Head of caudate nucleus (tissue), 42 donors: ENCODE data around the gene UGT2A1.
"Not testable (repeated sequence)": the region's sequence is repeated elsewhere in the genome, so short reads cannot be mapped to it uniquely, and the experiment has no call there.

Source experiments
- DNase-seq, 42 donors: peaks; one replicate each; pipeline versions ENCODE4 v3.0.0 to v3.0.0-alpha.2; 2020 to 2021; ENCODE audit warnings: mixed read lengths in 7 of 42
- intact Hi-C: fragments of 100-400 bp; cut with DNase I; formaldehyde crosslinking; loops from one replicate; pipeline ENCODE4 v1.15.0; 2022

The UGT2A1 gene

GRCh38 chr4:69653147-69653546 lies at the start of gene UGT2A1:
UGT2A1 (minus strand) TSS chr4:69653247; CDS start chr4:69647644, 5,603 bp downstream.
- intact Hi-C loops = no loop called here
- no peak for DNase-seq

- intact Hi-C loops = no loop called here
- no peak for DNase-seq
These were observed 49.2 kb upstream of the UGT2A1 start for GRCh38 chr4:69702201-69702600.

DNA sequence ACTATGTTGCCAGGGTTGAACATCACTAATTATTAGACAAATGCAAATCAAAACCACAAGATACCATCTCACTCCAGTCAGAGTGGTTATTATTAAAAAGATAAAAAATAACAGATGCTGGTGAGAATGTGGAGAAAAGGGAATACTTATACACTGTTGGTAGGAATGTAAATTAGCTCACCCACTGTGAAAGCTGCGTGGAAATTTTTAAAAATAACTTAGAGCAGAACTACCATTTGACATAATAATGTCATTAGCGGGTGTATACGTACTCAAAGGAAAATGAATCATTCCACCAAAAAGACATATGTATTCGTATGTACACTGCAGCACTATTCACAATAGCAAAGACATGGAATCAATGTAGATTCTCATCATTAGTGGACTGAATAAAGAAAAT lies 48.6 kb upstream of the UGT2A1 start:
- intact Hi-C loops = no loop called here
- no peak for DNase-seq

DNA sequence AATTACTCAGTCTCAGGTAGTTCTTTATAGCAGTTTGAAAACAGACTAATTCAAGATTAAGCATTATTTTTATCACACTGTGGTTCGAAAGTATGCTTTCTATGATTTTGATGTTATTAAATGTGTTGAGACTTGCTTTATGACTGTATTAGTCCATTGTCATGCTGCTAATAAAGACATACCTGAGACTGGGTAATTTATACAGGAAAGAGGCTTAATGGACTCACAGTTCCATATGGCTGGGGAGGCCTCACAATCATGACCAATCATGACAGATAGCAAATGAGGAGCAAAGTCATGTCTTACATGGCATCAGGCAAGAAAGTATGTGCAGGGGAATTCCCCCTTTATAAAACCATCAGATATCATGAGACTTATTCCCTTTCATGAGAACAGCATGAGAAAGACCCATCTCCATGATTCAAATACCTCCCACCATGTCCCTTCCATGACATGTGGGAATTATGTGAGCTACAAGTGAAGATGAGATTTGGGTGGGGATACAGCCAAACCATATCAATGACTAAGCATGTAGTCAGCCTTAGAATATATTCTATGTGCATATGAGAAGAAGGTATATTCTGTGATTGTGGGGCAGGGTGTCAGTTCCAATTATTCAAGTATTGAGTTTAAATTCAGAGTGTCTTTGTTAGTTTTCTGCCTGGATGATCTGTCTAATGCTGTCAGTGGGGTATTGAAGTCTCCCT lies 44.6 kb upstream of the UGT2A1 start:
- DNase-seq = no peak
- intact Hi-C loops = no loop called here

- peak in 1 of 42 donors; percentile 19 for DNase-seq
- intact Hi-C loops = no loop called here
These were observed 36.6 kb upstream of the UGT2A1 start for GRCh38 chr4:69689599-69689998.

GRCh38 chr4:69684804-69685203 lies 31.8 kb upstream of the UGT2A1 start:
- intact Hi-C loops = no loop called here

DNA sequence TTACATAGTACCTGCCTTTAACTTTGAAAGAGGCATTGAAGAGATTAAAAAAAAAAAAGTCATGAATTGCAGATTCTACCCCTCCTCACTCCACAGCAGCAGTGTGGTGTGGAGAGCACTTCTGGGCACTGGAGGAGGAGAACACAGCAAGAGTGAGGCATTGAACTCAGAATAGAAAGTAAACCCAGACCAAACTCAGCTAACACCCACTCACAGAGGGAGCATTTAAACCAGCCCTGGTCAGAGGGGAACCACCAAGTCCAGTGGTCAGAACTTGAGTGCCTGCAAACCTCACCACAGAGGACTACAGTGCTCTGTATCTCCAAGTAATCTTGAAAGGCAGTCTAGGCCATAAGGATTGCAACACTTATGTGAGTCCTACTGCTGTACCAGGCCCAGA lies 15.6 kb upstream of the UGT2A1 start:
- DNase-seq = no peak
- intact Hi-C loops = no loop called here

More at GRCh38 chr4:69684804-69685203, 31.8 kb upstream of the UGT2A1 start:
- no peak for DNase-seq

DNA sequence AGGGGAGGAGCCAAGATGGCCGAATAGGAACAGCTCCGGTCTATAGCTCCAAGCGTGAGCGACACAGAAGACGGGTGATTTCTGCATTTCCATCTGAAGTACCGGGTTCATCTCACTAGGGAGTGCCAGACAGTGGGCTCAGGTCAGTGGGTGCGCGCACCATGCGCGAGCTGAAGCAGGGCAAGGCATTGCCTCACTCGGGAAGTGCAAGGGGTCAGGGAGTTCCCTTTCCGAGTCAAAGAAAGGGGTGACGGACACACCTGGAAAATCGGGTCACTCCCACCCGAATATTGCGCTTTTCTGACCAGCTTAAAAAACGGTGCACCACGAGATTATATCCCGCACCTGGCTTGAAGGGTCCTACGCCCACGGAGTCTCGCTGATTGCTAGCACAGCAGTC lies 11.0 kb upstream of the UGT2A1 start:
- DNase-seq, intact Hi-C loops: not testable (repeated sequence)

DNA sequence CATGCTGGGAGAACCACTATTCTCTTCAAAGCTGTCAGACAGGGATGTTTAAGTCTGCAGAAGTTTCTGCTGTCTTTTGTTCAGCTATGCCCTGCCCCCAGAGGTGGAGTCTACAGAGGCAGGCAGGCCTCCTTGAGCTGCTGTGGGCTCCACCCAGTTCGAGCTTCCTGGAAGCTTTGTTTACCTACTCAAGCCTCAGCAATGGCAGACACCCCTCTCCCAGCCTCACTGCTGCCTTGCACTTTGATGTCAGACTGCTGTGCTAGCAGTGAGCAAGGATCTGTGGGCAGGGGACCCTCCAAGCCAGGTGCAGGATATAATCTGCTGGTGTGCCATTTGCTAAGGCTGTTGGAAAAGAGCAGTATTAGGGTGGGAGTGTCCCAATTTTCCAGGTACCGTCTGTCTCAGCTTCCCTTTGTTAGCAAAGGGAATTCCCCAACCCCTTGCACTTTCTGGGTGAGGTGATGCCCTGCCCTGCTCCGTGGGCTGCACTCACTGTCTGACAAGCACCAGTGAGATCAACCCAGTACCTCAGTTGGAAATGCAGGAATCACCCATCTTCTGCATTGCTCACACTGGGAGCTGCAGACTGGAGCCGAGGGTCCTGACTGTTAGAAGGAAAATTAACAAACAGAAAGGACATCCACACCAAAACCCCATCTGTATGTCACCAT lies 8.2 kb upstream of the UGT2A1 start:
- DNase-seq, intact Hi-C loops: not testable (repeated sequence)

DNA sequence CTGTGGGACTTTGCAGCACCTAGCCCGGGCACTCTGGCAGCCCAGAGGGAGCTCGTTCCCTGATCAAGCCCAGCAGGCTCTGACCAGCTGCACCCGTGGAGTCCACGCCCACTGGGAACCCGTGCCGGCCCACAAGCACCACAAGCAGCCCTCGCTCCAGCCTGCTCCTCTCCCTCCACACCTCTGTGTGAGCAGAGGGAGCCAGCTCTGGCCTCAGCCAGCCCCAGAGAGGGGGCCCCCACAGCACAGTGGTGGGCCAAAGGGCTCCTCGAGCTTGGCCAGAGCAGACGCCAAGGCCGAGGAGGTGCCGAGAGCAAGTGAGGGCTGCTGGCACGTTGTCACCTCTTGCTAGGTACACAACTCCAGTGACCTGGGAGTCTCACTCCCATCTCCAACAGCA lies 5.1 kb upstream of the UGT2A1 start:
- intact Hi-C loops = no loop called here
- no peak for DNase-seq

GRCh38 chr4:69656653-69657158 lies 3.7 kb upstream of the UGT2A1 start:
- intact Hi-C loops = no loop called here
- DNase-seq = no peak

DNA sequence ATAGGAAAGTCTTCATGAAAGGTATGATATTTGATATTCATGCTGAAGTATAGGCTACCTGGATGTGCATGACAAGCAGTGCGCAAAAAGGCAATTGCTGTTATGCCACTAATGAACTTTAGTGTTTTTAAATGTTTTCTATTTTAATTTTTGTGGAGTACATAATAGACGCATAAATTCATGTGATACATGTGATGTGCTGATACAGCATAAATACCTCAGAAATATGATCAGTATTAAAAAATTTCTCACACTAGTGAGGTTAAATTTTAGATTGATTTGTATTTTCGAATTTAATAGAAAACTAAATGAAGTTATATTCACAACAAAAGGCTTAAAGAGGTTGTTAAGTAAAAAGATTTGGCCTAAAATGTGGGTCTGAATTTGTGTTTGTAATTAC lies 2.2 kb downstream of the UGT2A1 start:
- intact Hi-C loops = no loop called here

DNA sequence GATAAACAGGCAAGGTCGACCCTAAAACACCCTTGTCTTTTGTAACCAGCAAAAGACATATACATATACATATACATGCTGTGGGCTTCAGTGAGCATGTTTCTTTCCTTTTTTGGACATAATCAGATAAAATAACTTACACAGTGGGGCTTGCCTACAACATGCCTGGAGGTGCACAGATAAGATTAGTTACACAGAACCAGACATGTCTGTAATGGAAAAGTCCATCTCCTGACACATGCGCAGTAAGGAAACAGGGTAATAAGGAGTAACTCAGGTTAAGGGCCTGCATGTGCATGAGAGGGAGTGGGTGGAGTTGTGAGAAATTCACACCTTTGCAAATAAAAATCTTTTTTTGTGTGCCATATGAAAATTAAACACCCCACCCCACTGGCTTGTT lies 3.4 kb downstream of the UGT2A1 start:
- intact Hi-C loops = no loop called here

More for the DNA sequence above, 2.2 kb downstream of the UGT2A1 start:
- DNase-seq = no peak

DNA sequence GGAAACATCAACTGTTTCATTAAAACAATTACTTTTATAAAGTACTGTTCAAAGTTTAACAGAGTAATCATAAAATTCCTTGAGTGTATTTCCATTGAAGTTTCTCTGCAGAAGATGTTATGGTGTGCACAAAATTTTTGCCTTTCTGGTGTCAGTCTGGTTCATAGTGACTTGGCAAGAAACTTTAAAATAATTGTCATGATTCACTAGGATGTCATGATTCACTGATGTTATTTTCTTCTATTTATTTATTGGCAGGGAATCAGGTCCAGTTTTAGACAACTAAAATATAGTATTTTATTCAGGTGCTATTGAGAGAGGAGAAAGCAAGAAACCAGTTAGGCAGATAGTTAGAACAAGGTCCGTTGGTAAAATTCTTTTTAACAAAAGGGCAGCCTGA lies 3.8 kb downstream of the UGT2A1 start:
- intact Hi-C loops = no loop called here
- DNase-seq = no peak

More for the DNA sequence above, 3.4 kb downstream of the UGT2A1 start:
- DNase-seq = no peak

GRCh38 chr4:69642961-69643360 lies 10.1 kb downstream of the UGT2A1 start:
- DNase-seq = no peak
- intact Hi-C loops = no loop called here

GRCh38 chr4:69640289-69640688 lies 12.8 kb downstream of the UGT2A1 start:
- DNase-seq = no peak
- intact Hi-C loops = no loop called here

- DNase-seq = no peak
- intact Hi-C loops = no loop called here
These were observed 13.5 kb downstream of the UGT2A1 start, which contains the start of gene UGT2A2 for GRCh38 chr4:69639542-69639941. UGT2A2 (minus strand) TSS chr4:69639642; CDS start chr4:69639640, 2 bp downstream.

- intact Hi-C loops = no loop called here
- peak in 10 of 42 donors; percentile 4 to 54 (median 22) for DNase-seq
These were observed 35.9 kb downstream of the UGT2A1 start for GRCh38 chr4:69617083-69617694.

- no peak for DNase-seq
- intact Hi-C loops = no loop called here
These were observed 42.6 kb downstream of the UGT2A1 start for GRCh38 chr4:69610484-69610883.

DNA sequence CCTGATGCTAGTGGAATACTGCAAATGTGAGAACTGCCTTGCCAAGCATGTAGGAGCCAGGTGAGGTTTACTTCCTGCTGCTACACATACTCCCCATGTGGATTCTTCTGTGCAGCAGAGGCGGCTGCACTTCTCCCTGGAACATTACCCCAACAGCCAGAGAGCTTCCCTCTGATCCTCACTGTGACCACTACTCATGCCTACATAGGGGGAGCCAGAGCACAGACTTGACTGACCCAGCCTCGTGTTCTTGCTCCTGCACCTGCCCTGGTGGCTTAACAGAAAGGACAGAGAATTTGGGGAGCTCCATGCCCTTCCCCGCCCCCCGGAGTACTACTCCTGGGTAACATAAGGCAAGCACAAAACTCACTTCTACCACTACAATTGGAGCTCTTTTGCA lies 52.0 kb downstream of the UGT2A1 start:
- DNase-seq = no peak
- intact Hi-C loops = no loop called here
